ENCODE results near the gene CADPS.
"Not testable (repeated sequence)": the region's sequence is repeated elsewhere in the genome, so short reads cannot be mapped to it uniquely, and the experiment has no call there.

The CADPS gene

DNA sequence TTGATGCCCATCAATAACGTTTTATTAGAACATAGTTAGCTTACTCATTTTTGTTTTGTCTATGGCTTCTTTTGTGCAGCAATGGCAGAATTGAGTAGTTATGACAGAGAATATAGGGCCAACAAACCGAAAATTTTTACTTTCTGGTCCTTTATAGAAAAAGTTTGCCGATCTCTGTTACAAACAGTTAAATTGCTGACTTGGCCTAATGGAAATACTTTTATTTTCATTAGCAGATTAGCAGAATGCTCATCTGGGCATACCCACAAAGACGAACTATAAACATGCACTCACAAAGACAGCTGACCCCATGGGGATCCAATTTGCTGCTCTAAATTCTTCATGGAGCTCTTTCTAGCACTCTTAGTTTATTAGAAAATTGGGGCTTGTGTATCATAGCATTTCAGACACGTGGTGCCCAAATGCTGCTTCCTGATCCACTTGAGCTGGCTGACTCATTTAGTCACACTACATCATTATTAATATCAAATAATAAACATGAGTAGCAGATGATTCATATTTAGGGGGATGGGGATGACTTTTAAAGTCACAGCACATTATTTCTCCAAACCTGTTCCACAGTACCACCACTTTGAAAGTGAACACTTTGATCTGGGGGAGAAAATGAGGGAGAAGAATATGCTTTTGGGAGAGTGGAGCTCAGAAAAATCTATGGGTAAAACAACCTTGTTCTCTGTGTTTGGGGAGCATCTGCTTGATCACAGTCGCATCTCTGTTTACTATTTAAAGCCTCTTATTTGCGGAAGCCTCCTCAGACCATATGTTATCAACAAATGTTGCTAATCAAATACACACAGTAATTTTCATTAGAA, 273.8 kb downstream of the CADPS start:
- no peak for DNase-seq (ENCODE audit: low spot score in 2 of 2)
- H3K27ac Mint-ChIP-seq = no peak overlapping the region
- no peak for ATAC-seq (ENCODE audit: low read depth)

DNA sequence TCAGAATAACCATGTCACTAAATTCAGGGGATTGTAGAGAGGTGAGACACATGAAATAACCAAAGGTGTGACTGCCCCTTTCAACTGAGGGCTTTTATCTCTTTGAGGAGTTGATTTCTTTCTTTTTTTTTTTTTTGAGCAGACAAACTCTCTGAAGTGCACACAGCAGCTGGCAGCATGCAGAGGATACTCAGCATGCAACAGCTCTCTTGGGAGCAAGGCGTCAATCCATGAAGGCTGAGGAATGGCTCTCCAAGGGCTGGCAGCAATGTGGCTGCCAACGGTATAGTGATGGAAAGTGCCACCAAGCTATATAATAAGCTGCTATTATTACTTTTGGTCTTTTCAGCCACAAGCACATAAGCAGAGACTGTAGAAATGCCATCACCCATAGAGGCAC, 275.2 kb downstream of the CADPS start:
- H3K4me3 Mint-ChIP-seq = no peak overlapping the region
- H3K4me1 Mint-ChIP-seq = no peaks in the 10 kb centered on the region
- ATAC-seq (ENCODE audit: low read depth) (no peak), DNase-seq (ENCODE audit: low spot score in 2 of 2) (no peak)
- H3K27me3 Mint-ChIP-seq = no peaks in the 10 kb centered on the region
- H3K27ac Mint-ChIP-seq = no peak overlapping the region
- H3K9me3 Mint-ChIP-seq = no peaks in the 10 kb centered on the region
- H3K36me3 Mint-ChIP-seq = no peaks in the 10 kb centered on the region

More for the DNA sequence above, 273.8 kb downstream of the CADPS start:
- Mint-ChIP-seq H3K4me3 (no peak overlapping the region), H3K9me3 (no peaks in the 10 kb centered on the region), H3K36me3 (no peaks in the 10 kb centered on the region), H3K27me3 (no peaks in the 10 kb centered on the region), H3K4me1 (no peaks in the 10 kb centered on the region)

- Mint-ChIP-seq H3K36me3 (no peaks in the 10 kb centered on the region), H3K27me3 (no peaks in the 10 kb centered on the region), H3K4me1 (no peaks in the 10 kb centered on the region), H3K4me3 (no peak overlapping the region), H3K9me3 (no peaks in the 10 kb centered on the region), H3K27ac (no peak overlapping the region)
- ATAC-seq (ENCODE audit: low read depth) = no peak
- DNase-seq (ENCODE audit: low spot score in 2 of 2) = no peak
Measured at GRCh38 chr3:62597491-62597890, 277.7 kb downstream of the CADPS start.

DNA sequence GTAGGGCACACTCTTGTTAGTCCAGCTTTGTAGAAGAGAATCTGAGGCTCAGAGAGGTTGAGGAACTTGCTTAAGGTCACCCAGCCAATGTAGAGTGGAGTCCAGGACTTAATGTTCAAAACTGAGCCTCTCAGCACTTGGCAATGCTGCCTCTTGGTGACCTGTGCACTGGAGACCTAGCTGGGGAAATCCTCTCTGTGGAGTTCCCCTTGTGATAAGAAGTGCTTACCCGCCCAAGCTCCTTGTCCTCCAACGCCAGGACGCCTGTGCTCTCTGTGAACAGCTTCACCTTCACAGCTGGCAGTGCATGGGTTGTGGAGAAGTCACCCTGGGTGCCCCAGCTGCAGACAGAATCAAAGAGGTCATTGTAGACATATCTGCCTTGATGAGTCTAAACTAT, 282.8 kb downstream of the CADPS start:
- no peak overlapping the region for H3K4me3 Mint-ChIP-seq
- DNase-seq (ENCODE audit: low spot score in 2 of 2) (no peak), ATAC-seq (ENCODE audit: low read depth) (no peak)
- H3K36me3 Mint-ChIP-seq = no peaks in the 10 kb centered on the region
- no peak overlapping the region for H3K27ac Mint-ChIP-seq
- no peaks in the 10 kb centered on the region for H3K27me3 Mint-ChIP-seq
- H3K9me3 Mint-ChIP-seq = no peaks in the 10 kb centered on the region
- H3K4me1 Mint-ChIP-seq = no peaks in the 10 kb centered on the region

DNA sequence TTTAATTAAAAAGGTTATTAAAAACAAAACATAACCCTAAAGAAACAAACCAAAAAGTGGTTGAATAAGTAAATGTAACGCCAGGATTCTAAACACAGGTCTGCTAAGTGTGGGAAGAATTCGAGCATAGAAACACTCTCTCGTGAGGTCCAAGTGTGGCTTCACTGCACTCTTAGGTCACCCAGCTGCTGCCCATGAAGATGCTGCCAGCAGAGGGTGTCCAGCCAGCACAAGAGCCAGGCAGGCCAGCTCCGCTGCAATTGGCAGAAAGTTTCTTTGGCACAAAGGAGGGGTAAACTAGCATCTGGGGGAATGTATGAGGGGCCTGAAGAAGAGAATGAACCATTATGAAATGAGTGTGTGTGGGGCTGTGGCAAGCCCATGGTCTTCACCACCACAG, 286.1 kb downstream of the CADPS start:
- Mint-ChIP-seq H3K4me1 (no peaks in the 10 kb centered on the region), H3K27ac (no peak overlapping the region), H3K27me3 (no peaks in the 10 kb centered on the region), H3K9me3 (no peaks in the 10 kb centered on the region), H3K36me3 (no peaks in the 10 kb centered on the region), H3K4me3 (no peak overlapping the region)
- ATAC-seq (ENCODE audit: low read depth) = no peak
- DNase-seq (ENCODE audit: low spot score in 2 of 2) = no peak

- H3K4me1 Mint-ChIP-seq = no peaks in the 10 kb centered on the region
- ATAC-seq (ENCODE audit: low read depth) (no peak), DNase-seq (ENCODE audit: low spot score in 2 of 2) (no peak)
- H3K36me3 Mint-ChIP-seq = no peaks in the 10 kb centered on the region
- H3K4me3 Mint-ChIP-seq = no peak overlapping the region
- no peaks in the 10 kb centered on the region for H3K27me3 Mint-ChIP-seq
- peaks cover 2% of the 10 kb centered on the region for H3K9me3 Mint-ChIP-seq
- no peak overlapping the region for H3K27ac Mint-ChIP-seq
Measured at GRCh38 chr3:62587579-62588031, 287.6 kb downstream of the CADPS start.

GRCh38 chr3:62587169-62587568, 288.0 kb downstream of the CADPS start:
- no peaks in the 10 kb centered on the region for H3K4me1 Mint-ChIP-seq
- no peaks in the 10 kb centered on the region for H3K36me3 Mint-ChIP-seq
- H3K27ac Mint-ChIP-seq = no peak overlapping the region
- H3K9me3 Mint-ChIP-seq = peaks cover 2% of the 10 kb centered on the region
- no peaks in the 10 kb centered on the region for H3K27me3 Mint-ChIP-seq
- ATAC-seq (ENCODE audit: low read depth) (no peak), DNase-seq (ENCODE audit: low spot score in 2 of 2) (no peak)
- no peak overlapping the region for H3K4me3 Mint-ChIP-seq

DNA sequence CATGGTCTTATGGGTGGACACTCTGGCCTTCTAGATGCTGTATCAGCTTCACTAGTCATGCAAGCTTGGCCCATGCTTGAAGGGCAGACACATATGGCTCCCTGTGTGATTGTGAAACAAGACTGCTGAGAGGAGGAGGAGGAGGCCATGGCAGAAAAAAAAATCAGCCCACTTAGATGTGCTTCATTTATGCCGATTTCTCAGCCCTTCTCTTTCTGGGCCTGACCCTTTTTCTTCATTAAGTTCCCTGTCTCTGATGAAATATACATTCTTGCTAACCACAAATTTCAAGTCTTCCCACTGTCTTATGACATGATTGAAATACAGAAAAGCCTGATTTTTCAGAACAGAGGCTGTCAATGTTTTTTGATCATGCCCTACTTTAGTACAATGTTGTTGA, 288.9 kb downstream of the CADPS start:
- ATAC-seq (ENCODE audit: low read depth) (no peak), DNase-seq (ENCODE audit: low spot score in 2 of 2) (no peak)
- Mint-ChIP-seq H3K27ac (no peak overlapping the region), H3K4me3 (no peak overlapping the region), H3K9me3 (peaks cover 2% of the 10 kb centered on the region), H3K36me3 (no peaks in the 10 kb centered on the region), H3K4me1 (no peaks in the 10 kb centered on the region), H3K27me3 (no peaks in the 10 kb centered on the region)

GRCh38 chr3:62585861-62586260, 289.4 kb downstream of the CADPS start:
- no peak overlapping the region for H3K4me3 Mint-ChIP-seq
- no peaks in the 10 kb centered on the region for H3K36me3 Mint-ChIP-seq
- H3K4me1 Mint-ChIP-seq = no peaks in the 10 kb centered on the region
- peaks cover 2% of the 10 kb centered on the region for H3K9me3 Mint-ChIP-seq
- no peak overlapping the region for H3K27ac Mint-ChIP-seq
- no peak for DNase-seq (ENCODE audit: low spot score in 2 of 2)
- no peaks in the 10 kb centered on the region for H3K27me3 Mint-ChIP-seq
- ATAC-seq (ENCODE audit: low read depth) = no peak

GRCh38 chr3:62584636-62585035, 290.6 kb downstream of the CADPS start:
- no peak for DNase-seq (ENCODE audit: low spot score in 2 of 2)
- Mint-ChIP-seq H3K9me3 (peaks cover 5% of the 10 kb centered on the region), H3K27ac (no peak overlapping the region), H3K27me3 (no peaks in the 10 kb centered on the region), H3K4me1 (no peaks in the 10 kb centered on the region), H3K4me3 (no peak overlapping the region), H3K36me3 (no peaks in the 10 kb centered on the region)
- ATAC-seq (ENCODE audit: low read depth) = no peak

GRCh38 chr3:62582495-62583172, 292.6 kb downstream of the CADPS start:
- no peak for DNase-seq (ENCODE audit: low spot score in 2 of 2)
- no peak overlapping the region for H3K27ac Mint-ChIP-seq
- ATAC-seq (ENCODE audit: low read depth) = no peak
- no peaks in the 10 kb centered on the region for H3K4me1 Mint-ChIP-seq
- H3K9me3 Mint-ChIP-seq = peaks cover 14% of the 10 kb centered on the region
- no peak overlapping the region for H3K4me3 Mint-ChIP-seq
- H3K27me3 Mint-ChIP-seq = no peaks in the 10 kb centered on the region
- H3K36me3 Mint-ChIP-seq = peaks cover 1% of the 10 kb centered on the region

GRCh38 chr3:62580485-62580884, 294.7 kb downstream of the CADPS start:
- not testable (repeated sequence) for H3K27ac Mint-ChIP-seq; H3K4me1 Mint-ChIP-seq; H3K27me3 Mint-ChIP-seq; H3K36me3 Mint-ChIP-seq; DNase-seq (ENCODE audit: low spot score in 2 of 2); H3K4me3 Mint-ChIP-seq; ATAC-seq (ENCODE audit: low read depth)
- H3K9me3 Mint-ChIP-seq = peaks cover 14% of the 10 kb centered on the region

GRCh38 chr3:62577153-62577552, 298.1 kb downstream of the CADPS start:
- H3K9me3 Mint-ChIP-seq = peaks cover 12% of the 10 kb centered on the region
- no peak for ATAC-seq (ENCODE audit: low read depth)
- no peaks in the 10 kb centered on the region for H3K4me1 Mint-ChIP-seq
- H3K4me3 Mint-ChIP-seq = no peak overlapping the region
- peaks cover 2% of the 10 kb centered on the region for H3K36me3 Mint-ChIP-seq
- peaks cover 2% of the 10 kb centered on the region for H3K27me3 Mint-ChIP-seq
- no peak for DNase-seq (ENCODE audit: low spot score in 2 of 2)
- H3K27ac Mint-ChIP-seq = no peak overlapping the region

DNA sequence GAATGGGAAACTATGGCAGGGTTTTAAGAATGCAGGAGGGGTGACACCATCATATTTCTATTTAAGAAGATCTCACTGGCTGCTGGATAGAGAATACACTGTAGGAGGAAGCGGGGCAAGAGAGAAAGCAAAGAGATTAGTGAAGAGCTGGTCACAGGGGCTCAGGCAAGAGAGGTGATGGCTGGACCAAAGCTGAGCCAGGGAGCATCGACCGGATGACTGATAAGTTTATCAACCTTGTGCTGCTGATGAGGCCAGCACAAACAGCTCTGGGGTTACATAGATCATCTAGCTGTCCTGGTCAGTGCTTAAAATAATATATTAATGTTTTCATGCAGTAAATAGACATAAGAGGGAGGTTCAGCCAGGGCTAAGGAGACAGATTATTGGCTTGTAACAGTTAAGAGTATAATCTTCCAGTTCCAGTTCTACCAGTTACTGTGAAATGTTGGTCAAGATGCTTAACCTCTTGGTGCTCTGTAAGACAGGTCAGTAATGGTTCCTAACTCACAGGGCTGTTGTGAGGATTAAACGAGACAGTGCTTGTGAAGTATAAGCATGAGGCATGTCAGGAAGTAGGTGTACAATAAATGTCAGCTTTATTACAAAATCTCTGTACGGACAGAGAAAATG, 300.8 kb downstream of the CADPS start:
- ATAC-seq (ENCODE audit: low read depth) = no peak
- no peak overlapping the region for H3K4me3 Mint-ChIP-seq

More for the DNA sequence above, 300.8 kb downstream of the CADPS start:
- DNase-seq (ENCODE audit: low spot score in 2 of 2) = no peak
- peaks cover 2% of the 10 kb centered on the region for H3K27me3 Mint-ChIP-seq
- H3K36me3 Mint-ChIP-seq = peaks cover 2% of the 10 kb centered on the region
- no peak overlapping the region for H3K27ac Mint-ChIP-seq
- H3K4me1 Mint-ChIP-seq = no peaks in the 10 kb centered on the region
- peaks cover 6% of the 10 kb centered on the region for H3K9me3 Mint-ChIP-seq

Measured in memory B cell (primary cell).